Gastrocnemius medialis (tissue), 4 donors: ENCODE measurements around the gene DDX51.

Experiments
- CTCF ChIP-seq, 5 experiments: fragments of 450-650 bp in 3 of 5; fragments of 200-600 bp in 2 of 5; sonication (generic) in 2 of 5; IDR thresholded peaks in 4 of 5; conservative IDR thresholded peaks in 1 of 5; 1 replicate in 4 of 5; 2 replicates in 1 of 5; pipeline ENCODE4 v1.5.1; 2016 to 2019; ENCODE audit warnings: antibody characterized with exemption in 5 of 5, mild to moderate bottlenecking in 3 of 5, moderate library complexity in 3 of 5
- POLR2A ChIP-seq, 2 donors: fragments of 450-650 bp; IDR thresholded peaks; one replicate each; pipeline ENCODE4 v1.6.1; 2017; ENCODE audit warnings: antibody characterized with exemption in 2 of 2, mild to moderate bottlenecking in 2 of 2, moderate library complexity in 2 of 2

GRCh38 chr12:132141976-132142678, 2.0 kb downstream of the DDX51 start:
- TF ChIP-seq CTCF (IDR thresholded peaks at IDR 0.05 in 4 of 5, conservative IDR thresholded peaks at IDR 0.05 in 1 of 5) (no peak), POLR2A (IDR thresholded peaks at IDR 0.05) (no peak)
